Measurements from ENCODE around the gene TPBGL.

TPBGL gene

GRCh38 chr11:75240311-75241035 is at the start of gene TPBGL:
Gene TPBGL (plus strand): TSS chr11:75240774. CDS start chr11:75241050, 276 bp downstream.
- DNase-seq (ENCODE audit: low spot score), result no peak

- DNase-seq (ENCODE audit: low spot score), result no peak
These were observed 49.2 kb upstream of the TPBGL start for GRCh38 chr11:75191330-75191717.

- no peak for DNase-seq (ENCODE audit: low spot score)
These were observed 47.3 kb upstream of the TPBGL start for GRCh38 chr11:75193271-75193670.

GRCh38 chr11:75193711-75194110 is 46.9 kb upstream of the TPBGL start:
- no peak for DNase-seq (ENCODE audit: low spot score)

GRCh38 chr11:75194147-75194546 is 46.4 kb upstream of the TPBGL start:
- no peak for DNase-seq (ENCODE audit: low spot score)

GRCh38 chr11:75195167-75195962 is 45.2 kb upstream of the TPBGL start:
- peak; percentile 84 for DNase-seq (ENCODE audit: low spot score)

GRCh38 chr11:75196426-75196825 is 44.1 kb upstream of the TPBGL start:
- no peak for DNase-seq (ENCODE audit: low spot score)

GRCh38 chr11:75197512-75198277 is 42.9 kb upstream of the TPBGL start:
- DNase-seq (ENCODE audit: low spot score), result no peak

- no peak for DNase-seq (ENCODE audit: low spot score)
These were observed 42.1 kb upstream of the TPBGL start for GRCh38 chr11:75198278-75198973.

- no peak for DNase-seq (ENCODE audit: low spot score)
These were observed 41.1 kb upstream of the TPBGL start for GRCh38 chr11:75199412-75199955.

GRCh38 chr11:75200051-75200450 is 40.5 kb upstream of the TPBGL start:
- no peak for DNase-seq (ENCODE audit: low spot score)

- no peak for DNase-seq (ENCODE audit: low spot score)
These were observed 40.0 kb upstream of the TPBGL start for GRCh38 chr11:75200531-75200930.

- no peak for DNase-seq (ENCODE audit: low spot score)
These were observed 38.8 kb upstream of the TPBGL start for GRCh38 chr11:75201771-75202170.

GRCh38 chr11:75202195-75202594 is 38.4 kb upstream of the TPBGL start:
- DNase-seq (ENCODE audit: low spot score), result no peak

GRCh38 chr11:75203138-75203537 is 37.4 kb upstream of the TPBGL start:
- DNase-seq (ENCODE audit: low spot score), result no peak

GRCh38 chr11:75203641-75204011 is 36.9 kb upstream of the TPBGL start:
- DNase-seq (ENCODE audit: low spot score), result no peak

- no peak for DNase-seq (ENCODE audit: low spot score)
These were observed 36.4 kb upstream of the TPBGL start for GRCh38 chr11:75204012-75204674.

- peak; percentile 70 for DNase-seq (ENCODE audit: low spot score)
These were observed 35.6 kb upstream of the TPBGL start for GRCh38 chr11:75204685-75205563.

- no peak for DNase-seq (ENCODE audit: low spot score)
These were observed 35.0 kb upstream of the TPBGL start for GRCh38 chr11:75205564-75206020.

- DNase-seq (ENCODE audit: low spot score), result no peak
These were observed 32.1 kb upstream of the TPBGL start for GRCh38 chr11:75208446-75208845.
